ENCODE data around the gene CCDC88B.
"Not testable (repeated sequence)": the region's sequence is repeated elsewhere in the genome, so short reads cannot be mapped to it uniquely, and the experiment has no call there.

The CCDC88B gene

DNA sequence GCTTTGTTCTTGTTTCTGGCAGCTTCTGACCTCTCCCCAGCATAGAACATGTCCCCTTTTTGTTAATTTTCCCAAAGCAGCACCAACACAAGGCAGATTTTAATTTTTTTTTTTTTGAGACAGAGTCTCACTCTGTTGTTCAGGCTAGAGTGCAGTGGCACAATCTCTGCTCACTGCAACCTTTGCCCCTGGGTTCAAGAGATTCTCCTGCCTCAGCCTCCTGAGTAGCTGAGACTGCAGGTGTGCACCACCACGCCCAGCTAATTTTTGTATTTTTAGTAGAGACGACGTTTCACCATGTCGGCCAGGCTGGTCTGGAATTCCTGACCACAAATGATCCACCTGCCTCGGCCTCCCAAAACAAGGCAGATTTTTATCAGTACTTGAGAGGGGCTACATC is 32.2 kb upstream of the CCDC88B start:
- not testable (repeated sequence) for H3K9me3 ChIP-seq (ENCODE audit: control insufficient read depth, insufficient read depth, low read length); H3K27me3 ChIP-seq (ENCODE audit: control insufficient read depth, insufficient read depth, low read length); H3K36me3 ChIP-seq (ENCODE audit: control insufficient read depth, insufficient read depth, low read length); H3K4me3 ChIP-seq (ENCODE audit: low read depth, low read length); H3K9ac ChIP-seq (ENCODE audit: low read depth, low read length); H3K4me1 ChIP-seq (ENCODE audit: control insufficient read depth, insufficient read depth, low read length)

DNA sequence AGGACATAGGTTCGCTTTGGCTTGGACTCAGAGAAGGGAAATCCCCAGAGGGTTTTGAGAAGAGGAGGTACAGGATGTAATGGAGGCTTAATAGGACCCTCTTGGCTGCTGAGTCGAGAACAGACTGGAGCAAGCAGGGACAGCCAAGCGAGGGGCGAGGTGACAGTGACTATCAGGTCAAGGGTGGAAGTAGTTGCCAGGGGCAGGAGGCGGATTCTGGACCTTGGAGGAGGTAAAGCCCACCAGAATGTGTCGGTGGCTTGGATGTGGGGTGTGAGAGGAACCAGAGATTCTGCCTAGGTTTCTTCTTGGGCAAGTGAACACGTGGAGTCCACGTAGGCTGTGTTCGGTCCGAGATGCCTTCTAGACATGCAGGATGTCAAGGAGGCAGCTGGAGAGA is 27.1 kb upstream of the CCDC88B start:
- Histone ChIP-seq H3K4me1 (ENCODE audit: control insufficient read depth, insufficient read depth, low read length) (no peaks in the 10 kb centered on the region), H3K36me3 (ENCODE audit: control insufficient read depth, insufficient read depth, low read length) (peaks cover 18% of the 10 kb centered on the region), H3K27me3 (ENCODE audit: control insufficient read depth, insufficient read depth, low read length) (no peaks in the 10 kb centered on the region), H3K9me3 (ENCODE audit: control insufficient read depth, insufficient read depth, low read length) (no peaks in the 10 kb centered on the region), H3K4me3 (ENCODE audit: low read depth, low read length) (no peak overlapping the region), H3K9ac (ENCODE audit: low read depth, low read length) (peak overlapping the region; percentile 47)

DNA sequence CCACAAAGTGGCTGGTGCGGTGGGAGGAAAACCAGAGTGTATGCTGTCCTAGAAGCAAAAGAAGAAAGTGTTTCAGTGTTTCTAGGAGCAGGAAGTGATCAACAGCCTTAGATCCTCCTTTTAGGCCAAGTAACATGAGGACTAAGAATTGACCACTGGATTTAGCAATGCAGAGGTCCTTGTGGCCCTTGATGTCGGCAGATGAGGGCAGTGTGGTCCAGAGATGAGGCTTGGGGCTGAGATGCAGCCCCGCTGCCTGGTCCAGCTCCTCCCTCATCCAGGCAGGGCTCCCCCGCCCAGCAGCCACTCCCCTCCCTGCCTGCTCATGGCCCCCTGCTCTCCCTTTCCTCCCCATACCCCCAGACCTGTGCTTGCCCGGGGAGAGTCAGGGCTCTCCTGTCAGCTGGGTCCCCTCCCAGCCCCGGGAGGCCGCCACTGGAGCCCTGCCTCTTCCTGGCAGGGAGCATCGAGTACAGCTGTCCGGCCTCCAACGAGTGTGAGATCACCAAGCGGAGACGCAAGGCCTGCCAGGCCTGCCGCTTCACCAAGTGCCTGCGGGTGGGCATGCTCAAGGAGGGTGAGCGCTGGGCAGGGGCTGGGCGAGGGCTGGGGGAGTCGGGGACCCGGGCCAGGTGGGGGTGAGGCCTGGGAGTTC is 26.4 kb upstream of the CCDC88B start:
- Histone ChIP-seq H3K27me3 (ENCODE audit: control insufficient read depth, insufficient read depth, low read length) (no peaks in the 10 kb centered on the region), H3K4me3 (ENCODE audit: low read depth, low read length) (no peak overlapping the region), H3K9ac (ENCODE audit: low read depth, low read length) (no peak overlapping the region), H3K36me3 (ENCODE audit: control insufficient read depth, insufficient read depth, low read length) (peaks cover 18% of the 10 kb centered on the region), H3K4me1 (ENCODE audit: control insufficient read depth, insufficient read depth, low read length) (no peaks in the 10 kb centered on the region), H3K9me3 (ENCODE audit: control insufficient read depth, insufficient read depth, low read length) (no peaks in the 10 kb centered on the region)

DNA sequence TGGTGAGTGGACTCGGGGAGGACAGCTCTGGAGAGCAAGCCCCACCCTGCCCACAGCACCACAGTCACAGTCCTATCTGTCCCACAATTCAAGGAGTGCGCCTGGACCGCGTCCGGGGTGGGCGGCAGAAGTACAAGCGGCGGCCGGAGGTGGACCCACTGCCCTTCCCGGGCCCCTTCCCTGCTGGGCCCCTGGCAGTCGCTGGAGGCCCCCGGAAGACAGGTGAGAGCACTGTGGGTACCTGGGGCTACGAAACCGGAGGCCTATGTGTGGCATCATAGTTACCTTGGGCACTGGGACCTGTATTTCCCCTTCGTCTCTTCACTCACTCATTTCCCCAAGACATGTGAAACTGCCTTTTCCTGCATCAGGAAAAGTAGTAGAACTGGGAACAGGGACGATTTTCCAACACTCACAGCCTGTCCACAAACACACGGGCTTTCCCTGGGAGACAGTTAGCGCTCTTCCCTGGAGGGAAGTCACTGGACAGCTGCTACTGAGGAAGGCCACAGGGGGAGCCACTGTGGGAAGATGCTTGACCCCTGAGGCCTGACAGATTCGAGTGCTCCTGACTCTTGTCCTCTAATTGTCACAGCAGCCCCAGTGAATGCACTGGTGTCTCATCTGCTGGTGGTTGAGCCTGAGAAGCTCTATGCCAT is 25.7 kb upstream of the CCDC88B start:
- Histone ChIP-seq H3K9ac (ENCODE audit: low read depth, low read length) (no peak overlapping the region), H3K4me3 (ENCODE audit: low read depth, low read length) (no peak overlapping the region), H3K27me3 (ENCODE audit: control insufficient read depth, insufficient read depth, low read length) (no peaks in the 10 kb centered on the region), H3K4me1 (ENCODE audit: control insufficient read depth, insufficient read depth, low read length) (no peaks in the 10 kb centered on the region), H3K36me3 (ENCODE audit: control insufficient read depth, insufficient read depth, low read length) (peaks cover 18% of the 10 kb centered on the region), H3K9me3 (ENCODE audit: control insufficient read depth, insufficient read depth, low read length) (no peaks in the 10 kb centered on the region)

DNA sequence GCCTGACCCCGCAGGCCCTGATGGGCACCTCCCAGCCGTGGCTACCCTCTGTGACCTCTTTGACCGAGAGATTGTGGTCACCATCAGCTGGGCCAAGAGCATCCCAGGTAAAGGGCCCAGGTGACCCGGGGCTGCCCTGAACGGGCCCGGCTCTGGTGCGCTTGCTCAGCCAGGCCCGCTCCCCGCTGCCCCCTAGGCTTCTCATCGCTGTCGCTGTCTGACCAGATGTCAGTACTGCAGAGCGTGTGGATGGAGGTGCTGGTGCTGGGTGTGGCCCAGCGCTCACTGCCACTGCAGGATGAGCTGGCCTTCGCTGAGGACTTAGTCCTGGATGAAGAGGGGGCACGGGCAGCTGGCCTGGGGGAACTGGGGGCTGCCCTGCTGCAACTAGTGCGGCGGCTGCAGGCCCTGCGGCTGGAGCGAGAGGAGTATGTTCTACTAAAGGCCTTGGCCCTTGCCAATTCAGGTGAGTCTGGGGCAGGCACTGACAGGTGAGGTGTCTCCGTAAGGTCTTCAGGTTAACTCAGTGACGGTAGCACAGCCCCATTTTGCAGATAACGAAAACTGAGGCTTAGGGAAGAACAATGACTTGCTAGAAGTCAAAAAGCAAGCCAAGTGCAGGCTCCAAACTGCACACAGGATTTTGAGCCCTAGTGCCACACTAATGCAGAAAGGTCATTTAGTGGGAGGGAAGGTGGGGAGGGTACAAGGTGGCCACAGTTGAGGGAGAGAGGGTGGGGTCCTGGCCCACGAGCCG is 25.0 kb upstream of the CCDC88B start:
- H3K27me3 ChIP-seq (ENCODE audit: control insufficient read depth, insufficient read depth, low read length): no peaks in the 10 kb centered on the region
- H3K36me3 ChIP-seq (ENCODE audit: control insufficient read depth, insufficient read depth, low read length): peaks cover 21% of the 10 kb centered on the region
- no peak overlapping the region for H3K9ac ChIP-seq (ENCODE audit: low read depth, low read length)
- H3K4me3 ChIP-seq (ENCODE audit: low read depth, low read length): no peak overlapping the region
- H3K9me3 ChIP-seq (ENCODE audit: control insufficient read depth, insufficient read depth, low read length): no peaks in the 10 kb centered on the region
- no peaks in the 10 kb centered on the region for H3K4me1 ChIP-seq (ENCODE audit: control insufficient read depth, insufficient read depth, low read length)

DNA sequence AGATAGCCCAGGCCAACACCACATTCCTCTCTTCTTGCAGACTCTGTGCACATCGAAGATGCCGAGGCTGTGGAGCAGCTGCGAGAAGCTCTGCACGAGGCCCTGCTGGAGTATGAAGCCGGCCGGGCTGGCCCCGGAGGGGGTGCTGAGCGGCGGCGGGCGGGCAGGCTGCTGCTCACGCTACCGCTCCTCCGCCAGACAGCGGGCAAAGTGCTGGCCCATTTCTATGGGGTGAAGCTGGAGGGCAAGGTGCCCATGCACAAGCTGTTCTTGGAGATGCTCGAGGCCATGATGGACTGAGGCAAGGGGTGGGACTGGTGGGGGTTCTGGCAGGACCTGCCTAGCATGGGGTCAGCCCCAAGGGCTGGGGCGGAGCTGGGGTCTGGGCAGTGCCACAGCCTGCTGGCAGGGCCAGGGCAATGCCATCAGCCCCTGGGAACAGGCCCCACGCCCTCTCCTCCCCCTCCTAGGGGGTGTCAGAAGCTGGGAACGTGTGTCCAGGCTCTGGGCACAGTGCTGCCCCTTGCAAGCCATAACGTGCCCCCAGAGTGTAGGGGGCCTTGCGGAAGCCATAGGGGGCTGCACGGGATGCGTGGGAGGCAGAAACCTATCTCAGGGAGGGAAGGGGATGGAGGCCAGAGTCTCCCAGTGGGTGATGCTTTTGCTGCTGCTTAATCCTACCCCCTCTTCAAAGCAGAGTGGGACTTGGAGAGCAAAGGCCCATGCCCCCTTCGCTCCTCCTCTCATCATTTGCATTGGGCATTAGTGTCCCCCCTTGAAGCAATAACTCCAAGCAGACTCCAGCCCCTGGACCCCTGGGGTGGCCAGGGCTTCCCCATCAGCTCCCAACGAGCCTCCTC is 24.1 kb upstream of the CCDC88B start:
- Histone ChIP-seq H3K36me3 (ENCODE audit: control insufficient read depth, insufficient read depth, low read length) (peaks cover 26% of the 10 kb centered on the region), H3K4me3 (ENCODE audit: low read depth, low read length) (peak overlapping the region; percentile 92)
- not testable (repeated sequence) for H3K9me3 ChIP-seq (ENCODE audit: control insufficient read depth, insufficient read depth, low read length); H3K27me3 ChIP-seq (ENCODE audit: control insufficient read depth, insufficient read depth, low read length); H3K9ac ChIP-seq (ENCODE audit: low read depth, low read length); H3K4me1 ChIP-seq (ENCODE audit: control insufficient read depth, insufficient read depth, low read length)

DNA sequence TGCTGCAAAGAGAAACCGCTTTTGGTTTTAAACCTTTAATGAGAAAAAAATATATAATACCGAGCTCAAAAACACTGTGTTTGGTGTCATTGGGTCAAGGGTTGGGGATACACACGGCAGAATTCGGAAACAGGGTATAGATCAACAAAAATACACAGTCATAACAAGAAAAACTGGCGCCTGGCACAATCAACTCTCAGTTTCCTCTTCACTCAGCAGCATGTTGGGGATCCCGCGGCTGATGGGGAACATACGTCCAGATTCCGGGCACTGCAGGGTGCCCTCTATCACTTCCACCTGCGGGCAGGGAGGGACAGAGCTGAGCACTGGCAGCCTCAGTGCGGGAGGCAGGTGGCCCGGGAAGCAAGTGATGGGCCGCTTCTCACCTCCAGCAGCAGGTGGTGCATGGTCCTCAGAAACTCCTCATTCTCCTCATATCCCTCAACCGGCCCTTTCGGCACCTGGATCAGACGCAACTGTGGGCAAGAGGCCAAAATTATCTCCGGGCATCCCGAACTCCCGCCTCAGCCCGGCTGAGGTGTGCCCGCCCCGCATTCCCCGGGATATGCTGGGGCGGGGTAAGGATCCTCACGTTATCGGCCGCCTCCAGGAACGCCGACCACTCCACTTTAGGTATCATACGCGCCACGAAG is 23.2 kb upstream of the CCDC88B start:
- no peaks in the 10 kb centered on the region for H3K9me3 ChIP-seq (ENCODE audit: control insufficient read depth, insufficient read depth, low read length)
- H3K4me3 ChIP-seq (ENCODE audit: low read depth, low read length): peak overlapping the region; percentile 92
- H3K27me3 ChIP-seq (ENCODE audit: control insufficient read depth, insufficient read depth, low read length): no peaks in the 10 kb centered on the region
- H3K4me1 ChIP-seq (ENCODE audit: control insufficient read depth, insufficient read depth, low read length): no peaks in the 10 kb centered on the region
- H3K36me3 ChIP-seq (ENCODE audit: control insufficient read depth, insufficient read depth, low read length): peaks cover 31% of the 10 kb centered on the region
- H3K9ac ChIP-seq (ENCODE audit: low read depth, low read length): peak overlapping the region; percentile 87

DNA sequence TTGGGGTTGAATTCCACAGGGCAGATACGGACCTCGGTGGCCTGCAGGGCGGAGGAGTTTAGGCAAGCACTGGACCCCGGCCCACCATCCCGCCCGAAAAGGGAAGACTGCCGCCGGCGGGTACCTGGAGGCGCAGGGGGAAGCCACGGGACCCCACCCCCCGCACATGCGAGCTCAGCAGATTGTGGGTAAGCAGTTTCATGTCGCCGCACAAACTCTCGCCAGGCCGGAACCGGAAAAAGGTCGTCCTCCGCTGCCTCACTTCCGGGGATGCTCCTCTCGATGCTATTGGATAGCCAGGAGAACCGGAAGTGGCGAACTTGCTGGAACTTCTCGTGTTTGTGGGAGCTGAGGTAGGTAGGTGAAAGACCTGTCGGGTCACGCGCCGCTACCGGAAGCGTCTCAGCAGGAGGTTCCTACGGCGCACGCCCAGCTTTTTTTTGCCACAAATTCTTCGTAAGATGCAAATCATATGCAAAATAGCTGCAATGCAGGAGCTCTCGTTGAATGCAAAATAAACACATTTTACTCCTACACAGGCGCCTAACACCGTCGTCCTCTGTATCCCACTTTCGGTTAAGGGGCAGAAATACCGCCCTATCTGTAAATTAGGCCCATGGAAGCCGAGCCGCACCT is 22.6 kb upstream of the CCDC88B start, which contains the start of gene TRMT112:
TSS of gene TRMT112 (minus strand) at position 235 of the 636 bp plus-strand sequence. CDS start at position 202, 33 bp downstream.
- Histone ChIP-seq H3K9ac (ENCODE audit: low read depth, low read length) (peak within 1 kb of the TSS; percentile 87), H3K36me3 (ENCODE audit: control insufficient read depth, insufficient read depth, low read length) (peaks cover 36% of the 10 kb centered on the region), H3K9me3 (ENCODE audit: control insufficient read depth, insufficient read depth, low read length) (no peaks in the 10 kb centered on the region), H3K27me3 (ENCODE audit: control insufficient read depth, insufficient read depth, low read length) (no peaks in the 10 kb centered on the region), H3K4me1 (ENCODE audit: control insufficient read depth, insufficient read depth, low read length) (no peaks in the 10 kb centered on the region), H3K4me3 (ENCODE audit: low read depth, low read length) (peak within 1 kb of the TSS; percentile 92)

DNA sequence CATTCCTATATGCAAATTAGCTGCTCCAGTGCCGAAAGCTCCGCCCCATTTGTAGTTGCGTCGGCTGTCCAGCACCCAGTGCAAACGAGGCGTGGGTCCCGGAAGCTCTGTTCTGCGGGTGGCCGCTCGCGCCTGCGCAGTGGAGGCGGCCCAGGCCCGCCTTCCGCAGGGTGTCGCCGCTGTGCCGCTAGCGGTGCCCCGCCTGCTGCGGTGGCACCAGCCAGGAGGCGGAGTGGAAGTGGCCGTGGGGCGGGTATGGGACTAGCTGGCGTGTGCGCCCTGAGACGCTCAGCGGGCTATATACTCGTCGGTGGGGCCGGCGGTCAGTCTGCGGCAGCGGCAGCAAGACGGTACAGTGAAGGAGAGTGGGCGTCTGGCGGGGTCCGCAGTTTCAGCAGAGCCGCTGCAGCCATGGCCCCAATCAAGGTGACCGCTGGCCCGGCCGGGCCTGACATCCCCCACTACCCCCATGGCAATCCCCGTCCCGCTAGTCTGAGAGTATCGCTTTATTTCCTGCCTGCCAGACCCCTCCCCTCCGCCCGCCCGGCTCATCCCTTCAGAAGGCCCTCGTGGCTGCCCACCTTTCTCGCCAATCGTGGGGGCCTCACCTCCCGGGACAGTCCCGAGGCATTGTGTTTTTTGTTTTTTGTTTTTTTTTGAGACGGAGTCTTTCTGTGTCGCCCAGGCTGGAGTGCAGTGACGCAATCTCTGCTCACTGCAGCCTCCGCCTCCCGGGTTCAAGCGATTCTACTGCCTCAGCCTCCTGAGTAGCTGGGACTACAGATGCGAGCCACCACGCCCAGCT is 21.8 kb upstream of the CCDC88B start, which contains the start of gene PRDX5:
TSS of gene PRDX5 (plus strand) at position 161 of the 805 bp plus-strand sequence. CDS start at position 256, 95 bp downstream.
- Histone ChIP-seq H3K4me3 (ENCODE audit: low read depth, low read length) (peak within 1 kb of the TSS; percentile 92), H3K9me3 (ENCODE audit: control insufficient read depth, insufficient read depth, low read length) (no peaks in the 10 kb centered on the region), H3K4me1 (ENCODE audit: control insufficient read depth, insufficient read depth, low read length) (no peaks in the 10 kb centered on the region), H3K27me3 (ENCODE audit: control insufficient read depth, insufficient read depth, low read length) (no peaks in the 10 kb centered on the region), H3K9ac (ENCODE audit: low read depth, low read length) (peak within 1 kb of the TSS; percentile 87), H3K36me3 (ENCODE audit: control insufficient read depth, insufficient read depth, low read length) (peaks cover 41% of the 10 kb centered on the region)
